ENCODE measurements around the gene PLA1A.
A peak's percentile ranks its signal among the peaks of the same experiment; 100 is the strongest.

PLA1A gene

DNA sequence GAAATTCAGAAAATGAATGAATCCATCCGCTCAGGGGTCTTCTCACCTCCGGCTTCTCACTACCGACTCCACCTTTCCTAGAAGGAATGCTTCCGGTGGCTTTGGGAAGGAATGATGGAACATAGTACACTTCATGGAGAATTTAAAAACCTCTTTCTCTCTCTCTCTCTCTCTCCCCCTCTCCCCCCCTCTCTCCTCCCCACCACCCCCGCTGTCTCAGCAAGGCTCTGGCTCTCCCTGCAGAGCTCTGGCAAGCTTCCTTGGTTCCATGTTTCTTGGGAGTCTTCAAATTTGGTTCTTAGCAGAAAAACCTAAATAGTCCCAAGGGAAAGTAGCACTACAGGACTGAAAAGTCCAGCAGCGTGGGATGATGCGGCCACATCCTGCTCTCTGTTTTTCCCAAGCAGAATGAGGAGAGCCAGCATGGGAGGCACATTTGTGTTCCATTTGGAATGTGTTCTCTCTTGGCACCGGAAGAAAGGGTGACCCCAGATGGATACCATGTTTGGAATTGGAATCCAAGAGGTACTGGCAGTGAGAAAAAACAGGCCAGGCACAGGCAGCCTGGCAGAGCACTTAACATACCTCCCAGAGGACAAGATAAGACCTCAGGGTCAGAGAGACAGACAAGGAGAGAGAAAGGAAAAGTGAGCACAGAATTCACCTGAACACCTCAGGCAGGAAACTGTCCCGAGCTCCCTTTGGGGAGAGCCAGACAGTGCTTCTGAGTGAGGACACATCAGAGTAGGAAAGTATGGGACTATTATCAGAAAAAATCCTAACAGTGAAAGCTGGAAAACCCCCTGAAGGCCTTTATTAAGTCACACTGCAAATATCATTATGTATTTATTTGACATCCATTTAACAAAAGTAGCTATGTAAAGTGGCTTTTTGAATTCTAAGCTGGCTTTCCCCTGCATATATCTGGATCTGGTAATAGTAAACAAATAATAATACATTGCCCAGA lies 63.1 kb downstream of the PLA1A start, which contains the start of gene POPDC2:
Gene POPDC2 (minus strand): TSS at position 116 of the 967 bp plus-strand sequence. CDS start 166 bp downstream, outside the sequence.
- H3K27me3 Mint-ChIP-seq (ENCODE audit: low read depth): peaks cover 3% of the 10 kb centered on the region
- peak within 1 kb of the TSS in 1 of 3 experiments; percentile 24 for H3K4me3 Mint-ChIP-seq
- peaks cover 51% of the 10 kb centered on the region for H3K4me1 Mint-ChIP-seq
- H3K27ac Mint-ChIP-seq: peak within 1 kb of the TSS in 2 of 3 experiments; percentile 86 to 93
- H3K36me3 Mint-ChIP-seq (ENCODE audit: low read depth): no peaks in the 10 kb centered on the region
- TF ChIP-seq, protein P1, sequence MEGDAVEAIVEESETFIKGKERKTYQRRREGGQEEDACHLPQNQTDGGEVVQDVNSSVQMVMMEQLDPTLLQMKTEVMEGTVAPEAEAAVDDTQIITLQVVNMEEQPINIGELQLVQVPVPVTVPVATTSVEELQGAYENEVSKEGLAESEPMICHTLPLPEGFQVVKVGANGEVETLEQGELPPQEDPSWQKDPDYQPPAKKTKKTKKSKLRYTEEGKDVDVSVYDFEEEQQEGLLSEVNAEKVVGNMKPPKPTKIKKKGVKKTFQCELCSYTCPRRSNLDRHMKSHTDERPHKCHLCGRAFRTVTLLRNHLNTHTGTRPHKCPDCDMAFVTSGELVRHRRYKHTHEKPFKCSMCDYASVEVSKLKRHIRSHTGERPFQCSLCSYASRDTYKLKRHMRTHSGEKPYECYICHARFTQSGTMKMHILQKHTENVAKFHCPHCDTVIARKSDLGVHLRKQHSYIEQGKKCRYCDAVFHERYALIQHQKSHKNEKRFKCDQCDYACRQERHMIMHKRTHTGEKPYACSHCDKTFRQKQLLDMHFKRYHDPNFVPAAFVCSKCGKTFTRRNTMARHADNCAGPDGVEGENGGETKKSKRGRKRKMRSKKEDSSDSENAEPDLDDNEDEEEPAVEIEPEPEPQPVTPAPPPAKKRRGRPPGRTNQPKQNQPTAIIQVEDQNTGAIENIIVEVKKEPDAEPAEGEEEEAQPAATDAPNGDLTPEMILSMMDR (IDR thresholded peaks at IDR 0.05; ENCODE audit: unreplicated experiment in 3 of 3): no peak
- no peaks in the 10 kb centered on the region for H3K9me3 Mint-ChIP-seq

DNA sequence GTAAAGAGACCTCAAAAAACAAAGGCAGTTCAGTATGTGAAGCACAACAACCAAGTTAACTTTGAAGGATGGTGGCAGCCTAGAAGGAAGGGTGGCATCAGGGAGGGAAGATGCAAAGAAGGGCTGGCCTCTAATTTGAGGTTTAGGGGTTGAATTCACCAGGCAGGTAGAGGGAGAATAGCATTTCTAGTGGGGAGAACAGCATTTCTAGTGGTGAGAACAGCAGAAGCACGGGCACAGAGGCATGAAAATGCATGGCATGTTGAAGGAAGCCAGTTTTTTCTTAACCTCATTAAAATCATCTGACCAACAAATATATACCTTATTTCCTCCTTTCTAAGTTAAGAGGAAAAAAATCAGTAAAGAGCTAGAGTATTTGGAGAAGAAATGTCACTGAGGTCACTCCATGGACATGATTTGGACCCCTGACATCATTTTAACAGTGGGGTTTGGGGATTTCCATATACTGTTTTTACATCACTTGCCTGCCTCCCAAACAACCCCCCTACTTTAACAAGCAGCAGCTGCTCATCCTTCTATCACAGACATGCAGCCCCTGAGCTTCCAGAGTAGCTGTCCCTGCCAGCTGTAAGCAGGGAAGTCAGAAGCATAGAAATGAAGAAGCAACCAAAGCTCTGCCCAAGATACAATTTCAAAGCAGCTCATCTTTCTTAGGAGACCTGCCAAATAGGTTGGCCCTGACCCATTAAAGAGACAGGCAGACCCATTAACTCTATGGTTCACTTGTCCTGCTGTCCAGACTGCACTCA lies 65.1 kb downstream of the PLA1A start:
- H3K27ac Mint-ChIP-seq: peak overlapping the region; percentile 52 to 94 (median 87)
- no peaks in the 10 kb centered on the region for H3K9me3 Mint-ChIP-seq
- peak overlapping the region in 1 of 3 experiments; percentile 3 for H3K4me3 Mint-ChIP-seq

DNA sequence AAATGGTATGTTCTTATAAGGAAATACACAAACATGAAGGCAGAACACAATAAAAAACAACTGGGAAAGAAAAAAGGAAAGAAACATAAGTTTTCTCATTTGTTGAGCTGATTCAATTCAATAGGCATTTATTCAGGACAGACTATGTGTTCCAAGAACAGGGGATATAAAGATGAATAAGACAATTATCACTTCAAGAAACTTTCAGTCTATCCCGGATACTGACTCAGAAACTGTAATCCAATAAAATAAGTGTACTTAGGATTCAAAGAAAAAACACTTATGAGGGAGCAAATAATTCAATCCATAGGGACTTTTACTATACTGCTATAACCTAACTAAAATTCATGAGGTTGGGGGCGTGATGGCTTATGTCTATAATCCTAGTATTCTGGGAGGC lies 66.2 kb downstream of the PLA1A start:
- peaks cover 51% of the 10 kb centered on the region for H3K4me1 Mint-ChIP-seq
- peak overlapping the region in 2 of 3 experiments; percentile 71 to 94 for H3K27ac Mint-ChIP-seq
- no peak overlapping the region for H3K4me3 Mint-ChIP-seq
- H3K27me3 Mint-ChIP-seq (ENCODE audit: low read depth): peaks cover 3% of the 10 kb centered on the region
- H3K36me3 Mint-ChIP-seq (ENCODE audit: low read depth): peaks cover 6% of the 10 kb centered on the region
- TF ChIP-seq, protein P1 (IDR thresholded peaks at IDR 0.05; ENCODE audit: unreplicated experiment in 3 of 3): no peak
- H3K9me3 Mint-ChIP-seq: no peaks in the 10 kb centered on the region

More for the DNA sequence above, 65.1 kb downstream of the PLA1A start:
- H3K4me1 Mint-ChIP-seq: peaks cover 51% of the 10 kb centered on the region
- peaks cover 3% of the 10 kb centered on the region for H3K27me3 Mint-ChIP-seq (ENCODE audit: low read depth)
- TF ChIP-seq, protein P1 (IDR thresholded peaks at IDR 0.05; ENCODE audit: unreplicated experiment in 3 of 3): no peak
- peaks cover 5% of the 10 kb centered on the region for H3K36me3 Mint-ChIP-seq (ENCODE audit: low read depth)

DNA sequence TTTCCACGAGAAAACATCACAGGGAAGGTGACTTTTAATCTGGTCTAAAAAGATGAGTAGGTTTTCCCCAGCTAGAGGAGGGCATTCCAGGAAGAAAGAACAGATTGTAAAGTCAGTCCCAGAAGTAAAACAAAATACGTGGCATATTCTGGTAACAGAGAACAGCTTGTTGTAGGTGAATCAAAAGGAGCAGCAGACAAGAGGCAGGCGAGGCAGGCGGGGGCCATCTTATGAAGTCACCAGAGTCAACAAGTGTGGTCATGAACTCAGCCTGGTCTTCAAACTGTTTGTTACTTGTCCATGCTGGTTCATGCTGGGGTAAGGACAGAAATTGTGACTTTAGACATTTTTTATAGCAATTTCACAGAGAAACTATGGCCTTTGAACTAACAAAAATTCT lies 66.7 kb downstream of the PLA1A start:
- TF ChIP-seq, protein P1 (IDR thresholded peaks at IDR 0.05; ENCODE audit: unreplicated experiment in 3 of 3): no peak
- H3K27ac Mint-ChIP-seq: peak overlapping the region in 2 of 3 experiments; percentile 31 to 94

DNA sequence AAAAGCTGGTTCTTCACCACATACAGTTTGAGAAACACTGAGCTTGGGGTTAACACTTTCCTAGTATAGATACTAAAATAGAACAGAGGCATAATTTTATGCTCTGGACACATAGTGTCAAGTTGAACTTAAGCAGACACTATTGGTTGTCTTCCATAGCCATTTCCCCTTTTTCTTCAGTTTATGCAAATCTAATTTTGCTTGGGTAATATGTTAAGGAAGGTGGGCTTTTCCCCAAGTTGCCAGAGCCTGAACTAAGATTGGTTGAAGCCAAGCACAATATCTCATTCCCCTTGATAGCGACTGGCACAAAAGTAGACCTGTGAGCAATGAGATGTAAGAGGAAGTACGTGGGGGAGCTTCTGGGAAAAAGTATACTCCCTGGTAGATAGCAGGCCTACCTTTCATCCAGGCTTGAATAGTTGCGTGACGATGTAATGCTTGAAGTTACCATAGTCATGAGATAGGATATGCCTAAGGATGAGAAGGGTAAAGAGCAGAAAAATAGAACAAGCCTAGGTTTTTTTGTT lies 67.2 kb downstream of the PLA1A start:
- Mint-ChIP-seq H3K4me3 (no peak overlapping the region), H3K27me3 (ENCODE audit: low read depth) (no peaks in the 10 kb centered on the region), H3K27ac (peak overlapping the region in 1 of 3 experiments; percentile 94), H3K4me1 (peaks cover 47% of the 10 kb centered on the region), H3K36me3 (ENCODE audit: low read depth) (peaks cover 16% of the 10 kb centered on the region), H3K9me3 (no peaks in the 10 kb centered on the region)
- TF ChIP-seq, protein P1 (IDR thresholded peaks at IDR 0.05; ENCODE audit: unreplicated experiment in 3 of 3): no peak

More for the DNA sequence above, 66.7 kb downstream of the PLA1A start:
- Mint-ChIP-seq H3K4me3 (no peak overlapping the region), H3K9me3 (no peaks in the 10 kb centered on the region), H3K27me3 (ENCODE audit: low read depth) (peaks cover 3% of the 10 kb centered on the region), H3K4me1 (peaks cover 51% of the 10 kb centered on the region), H3K36me3 (ENCODE audit: low read depth) (peaks cover 11% of the 10 kb centered on the region)

Data from nephron (organoid).